Stimulated activated CD8-positive, alpha-beta memory T cell treated with anti-CD3 and anti-CD28 coated beads, Interleukin-12 subunit alpha, Interleukin-12 subunit beta, amount 100 ng/mL, for 4 hours (primary cell): ENCODE data around the gene DCANP1.

Experiments used
- DNase-seq: peaks from one replicate; pipeline ENCODE4 v3.0.0-alpha.2; 2020; ENCODE audit warnings: low read depth

The DCANP1 gene

DNA sequence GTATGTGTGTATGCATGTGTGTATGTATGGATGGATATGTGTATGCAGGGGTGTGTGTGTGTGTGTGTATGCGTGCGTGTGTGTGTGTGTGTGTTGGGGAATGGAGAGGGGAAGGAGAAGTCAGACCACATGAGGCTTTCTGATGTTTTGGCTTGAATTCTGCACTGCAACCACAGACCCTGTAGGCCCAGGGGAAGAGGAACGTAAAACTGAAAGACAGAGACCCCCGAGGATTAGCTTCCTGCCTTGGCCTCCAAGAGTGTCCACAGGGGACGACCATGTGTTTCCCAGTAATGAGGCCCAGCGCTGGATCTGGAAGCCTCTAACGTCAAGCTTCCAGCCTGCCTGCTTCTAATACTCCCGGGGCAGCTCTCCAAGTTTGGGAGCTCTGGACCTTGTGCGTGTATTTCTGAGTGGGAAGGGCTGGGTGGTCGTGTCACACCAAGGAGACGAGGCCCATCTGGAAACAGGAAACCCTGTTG lies 5.8 kb downstream of the DCANP1 start:
- DNase-seq, result no peak

DNA sequence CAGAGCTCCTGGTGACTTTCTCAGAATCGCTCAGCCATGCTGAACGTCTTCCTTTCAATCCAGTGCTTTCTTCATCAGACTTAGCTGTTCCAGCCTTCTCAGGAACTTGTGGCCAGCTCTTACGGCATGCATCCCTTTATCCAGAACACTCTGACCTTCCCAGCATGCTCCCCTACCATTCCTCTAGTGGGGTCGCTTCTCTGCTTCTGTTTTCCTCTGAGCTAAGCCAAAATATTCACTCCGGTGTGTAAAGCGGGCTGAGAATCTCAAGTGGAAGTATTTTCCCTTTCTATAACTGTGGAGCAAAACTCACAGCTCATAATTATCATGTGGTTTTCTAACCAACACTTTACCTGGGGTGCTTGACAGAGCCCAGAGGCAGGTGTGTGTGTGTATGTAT lies 6.2 kb downstream of the DCANP1 start:
- no peak for DNase-seq

DNA sequence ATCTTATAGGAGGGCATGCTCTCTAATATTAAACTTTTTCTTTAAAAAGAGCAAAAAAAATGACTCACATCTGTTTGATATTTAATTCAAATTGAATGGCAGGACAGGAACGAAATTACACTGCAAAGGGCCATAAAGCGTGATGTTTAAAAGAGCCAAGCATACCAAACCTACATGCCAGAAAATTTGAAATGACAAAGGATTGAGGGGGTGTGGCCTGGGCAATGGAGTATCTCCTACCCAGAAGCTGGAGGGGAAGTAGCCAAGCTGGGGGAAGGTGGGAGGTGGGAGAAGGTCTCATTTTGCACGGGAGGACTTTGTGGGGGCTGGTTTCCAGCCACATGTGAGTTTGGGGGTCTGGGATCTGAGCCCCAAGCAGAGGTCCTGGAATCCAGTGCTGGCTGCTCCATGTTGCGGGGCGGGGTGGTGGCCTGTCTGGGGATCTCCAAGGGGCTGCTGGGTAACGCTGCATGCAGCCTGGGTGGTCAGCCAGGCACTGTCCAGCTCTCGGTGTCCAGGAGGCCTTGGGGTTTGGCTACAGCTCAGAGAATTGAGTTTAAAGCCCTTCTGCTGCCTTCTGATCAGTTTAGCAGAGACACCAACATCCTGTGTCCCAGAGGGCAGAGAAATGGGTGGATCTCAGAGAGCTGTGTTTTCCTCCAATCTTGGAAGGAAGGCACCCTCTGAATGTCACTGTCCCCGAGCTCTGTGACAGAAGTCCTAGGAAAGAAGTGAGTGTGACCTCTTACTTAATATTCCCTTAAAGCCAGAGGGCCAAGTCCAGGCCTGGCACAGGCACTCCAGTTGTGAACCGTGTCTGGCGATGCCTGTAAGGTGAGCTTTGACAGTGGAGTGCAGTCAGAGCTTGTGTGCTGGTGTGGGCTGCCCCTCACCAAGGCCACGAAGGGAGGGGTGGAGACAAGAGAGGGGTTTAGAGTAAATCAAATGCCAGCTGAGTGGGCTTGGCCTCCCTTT lies 7.6 kb downstream of the DCANP1 start:
- DNase-seq, result no peak

DNA sequence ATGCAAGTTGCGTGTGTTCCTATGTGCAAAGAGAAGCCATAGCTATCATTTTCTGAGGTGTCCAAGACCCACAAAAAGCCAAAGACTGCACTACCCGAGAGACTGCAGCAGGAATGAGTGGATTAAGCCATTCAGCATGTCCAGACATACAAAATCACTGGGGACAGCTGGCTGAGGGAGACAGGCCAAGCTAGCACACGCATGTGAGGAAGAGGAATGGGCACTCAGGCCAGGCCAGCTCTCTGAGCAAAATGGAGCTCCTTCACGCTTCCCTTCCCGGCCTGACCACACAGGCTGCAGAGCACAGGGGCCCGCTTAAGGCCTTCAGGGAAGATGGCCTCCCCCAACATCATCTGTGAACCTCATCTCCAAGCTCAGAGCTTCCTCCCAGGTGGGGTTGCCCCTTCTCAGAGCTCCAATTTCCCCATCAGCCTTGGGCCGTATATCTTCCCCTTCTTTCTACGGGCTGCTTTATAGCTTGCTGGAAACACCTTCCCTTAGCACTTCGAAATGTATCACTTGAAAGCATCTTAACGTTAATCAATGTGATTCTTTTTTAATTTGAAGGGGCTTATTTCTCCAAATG lies 8.4 kb downstream of the DCANP1 start:
- no peak for DNase-seq

DNA sequence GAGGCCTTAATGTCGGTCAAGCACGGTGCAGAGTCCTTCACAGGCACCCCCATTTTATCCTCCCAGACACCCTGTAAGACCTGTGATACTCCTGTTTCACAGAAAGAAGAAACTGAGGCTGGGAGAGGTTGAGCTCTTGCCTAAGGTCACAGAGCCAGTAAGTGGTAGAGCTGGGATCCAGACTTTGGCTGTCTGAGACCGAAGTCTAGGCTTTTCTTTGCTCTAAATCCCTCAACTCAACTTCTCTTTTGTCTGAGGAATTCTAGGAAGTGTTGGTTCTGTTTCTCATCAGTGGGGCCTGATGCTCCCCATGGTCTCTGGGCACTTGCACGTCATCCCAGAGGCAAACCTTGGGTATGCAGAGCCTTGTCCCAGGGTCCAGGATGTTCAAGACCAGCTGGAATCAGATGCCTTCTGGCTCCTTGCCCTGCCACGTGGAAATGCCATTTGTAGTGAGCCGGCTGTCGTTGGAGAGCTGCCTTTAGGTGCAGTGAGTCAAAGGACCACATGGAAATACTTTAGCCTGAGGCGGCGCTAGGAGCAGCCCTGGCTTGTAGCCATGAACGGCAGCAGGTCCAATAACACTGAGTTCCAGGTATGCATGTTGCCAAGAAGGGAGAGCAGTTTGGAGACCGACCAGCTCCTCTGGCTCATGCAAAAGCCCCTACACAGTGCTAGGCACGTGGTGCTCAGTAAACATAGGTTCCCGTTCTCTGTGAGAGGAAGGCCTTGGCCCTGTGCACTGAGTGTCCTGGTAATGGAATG lies 9.2 kb downstream of the DCANP1 start:
- DNase-seq, result no peak

DNA sequence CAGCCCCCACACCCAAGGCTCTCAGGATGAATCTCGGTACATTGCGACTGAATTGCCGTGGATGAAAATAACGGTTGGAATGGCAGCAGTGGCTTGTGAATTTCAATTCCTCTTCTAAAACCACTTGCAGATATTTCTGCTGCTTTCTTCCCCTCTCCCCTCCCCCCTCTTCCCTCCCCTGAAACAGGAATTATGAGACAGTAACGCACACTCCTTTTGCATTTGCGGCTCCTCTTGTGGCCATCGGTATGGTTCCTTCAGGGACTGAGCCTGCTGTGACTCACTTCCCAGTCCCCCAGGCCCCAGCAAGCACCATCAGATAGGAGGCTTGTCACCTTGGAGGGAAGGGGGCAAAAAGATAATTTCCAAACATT lies 9.7 kb downstream of the DCANP1 start:
- DNase-seq, result no peak

DNA sequence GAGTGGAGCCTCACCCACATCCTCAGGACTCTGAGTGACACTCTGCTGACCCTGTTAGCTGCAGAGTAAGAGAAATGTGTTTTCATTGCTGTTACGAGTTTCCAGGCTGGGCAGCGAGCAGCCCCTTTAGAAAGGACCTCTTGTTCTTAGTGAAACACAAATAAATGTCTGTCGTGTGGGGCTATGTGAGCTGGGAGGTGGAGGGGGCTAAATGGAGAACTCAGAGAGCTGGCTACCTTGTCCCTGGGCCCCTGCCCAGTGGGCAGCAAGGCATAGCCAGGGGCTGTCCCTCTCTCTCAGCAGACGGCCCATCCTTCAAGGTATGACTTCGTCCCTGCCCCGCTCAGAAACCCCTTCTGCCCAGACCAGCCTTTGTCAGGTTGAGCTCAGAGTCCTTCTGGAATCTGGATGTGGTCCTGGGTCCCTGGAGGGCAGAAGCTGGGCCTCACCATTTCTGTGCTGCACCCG lies 10.2 kb downstream of the DCANP1 start:
- DNase-seq, result no peak

DNA sequence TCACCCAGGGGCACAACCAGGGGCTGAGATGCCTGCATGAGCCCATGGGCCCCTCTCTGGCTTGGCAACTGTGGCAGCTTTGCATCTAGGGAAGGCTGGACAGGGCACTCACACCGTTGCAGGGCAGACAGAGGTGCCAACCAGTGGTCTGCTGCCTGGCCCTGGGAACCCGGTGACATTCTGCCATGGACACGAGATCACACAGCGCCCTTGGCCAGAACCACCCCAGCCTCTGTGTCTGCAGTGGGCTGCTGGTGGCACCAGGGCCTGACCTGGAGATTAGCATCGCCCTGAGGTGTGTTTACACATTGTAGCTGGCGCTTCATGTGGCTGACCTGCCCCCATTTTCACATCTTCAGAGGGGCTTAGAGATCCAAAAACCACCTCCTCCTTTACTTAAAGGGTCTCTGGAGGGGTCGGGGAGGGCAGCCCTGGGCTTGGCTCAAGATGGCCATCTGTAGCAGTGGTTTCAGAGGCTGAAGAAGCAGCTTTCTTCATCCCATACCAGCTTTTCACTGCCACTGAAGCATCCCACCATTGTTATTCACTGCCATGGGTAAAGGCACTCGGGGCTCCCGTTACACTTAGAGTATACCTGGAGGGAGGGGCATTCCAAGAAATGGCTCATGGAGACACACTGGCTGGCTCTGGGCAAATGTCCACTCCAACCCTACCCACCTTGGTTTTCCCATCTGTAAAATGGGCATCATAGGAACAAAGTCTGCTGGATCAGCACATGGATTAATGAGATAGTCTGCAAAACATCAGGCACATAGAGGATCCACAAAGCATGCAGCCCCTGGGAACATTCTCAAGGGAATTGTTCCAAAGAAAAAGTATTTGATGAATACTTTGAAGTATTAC lies 11.4 kb downstream of the DCANP1 start:
- DNase-seq, result no peak

DNA sequence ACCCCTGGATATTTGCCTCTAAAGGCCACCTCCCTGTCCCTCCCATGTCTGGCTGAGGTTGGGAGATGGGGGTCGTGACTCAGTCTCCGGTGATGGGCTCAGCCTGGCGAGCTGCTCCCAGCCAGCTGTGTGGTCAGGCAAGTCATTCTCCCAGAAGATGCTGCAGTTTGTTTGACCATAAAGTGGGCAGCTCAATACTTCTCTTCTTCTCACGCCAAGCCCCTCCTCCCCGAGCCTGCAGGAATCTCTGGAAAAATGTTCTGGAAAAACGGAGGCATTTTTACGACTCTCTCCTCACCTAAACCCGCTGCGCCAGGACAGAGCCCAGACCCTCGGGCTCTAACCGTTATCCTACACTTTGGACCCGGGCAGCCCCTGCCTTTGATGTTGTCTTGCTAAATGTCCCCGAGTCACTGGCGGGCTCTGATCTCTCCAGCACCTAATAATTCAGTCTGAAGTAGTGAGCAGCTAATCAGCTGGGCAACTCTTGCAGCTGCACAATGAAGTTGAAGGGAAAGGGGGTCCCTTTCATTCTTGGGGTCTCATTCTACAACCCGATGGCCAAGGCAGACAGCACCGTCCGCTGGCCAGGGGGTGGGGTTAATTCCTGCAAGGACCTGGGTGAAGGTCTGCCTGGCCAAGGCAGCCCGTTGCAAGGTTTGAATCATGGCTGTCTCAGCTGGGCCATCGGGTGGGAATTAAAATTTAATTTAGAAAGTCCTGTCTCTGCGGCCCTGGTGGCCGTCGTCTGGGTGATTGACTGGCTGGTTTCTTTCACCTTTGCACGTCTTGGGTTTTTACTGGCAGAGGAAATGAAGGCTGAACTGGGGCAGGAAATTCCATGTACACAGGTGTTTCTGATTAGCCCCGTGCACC lies 12.3 kb downstream of the DCANP1 start:
- no peak for DNase-seq

DNA sequence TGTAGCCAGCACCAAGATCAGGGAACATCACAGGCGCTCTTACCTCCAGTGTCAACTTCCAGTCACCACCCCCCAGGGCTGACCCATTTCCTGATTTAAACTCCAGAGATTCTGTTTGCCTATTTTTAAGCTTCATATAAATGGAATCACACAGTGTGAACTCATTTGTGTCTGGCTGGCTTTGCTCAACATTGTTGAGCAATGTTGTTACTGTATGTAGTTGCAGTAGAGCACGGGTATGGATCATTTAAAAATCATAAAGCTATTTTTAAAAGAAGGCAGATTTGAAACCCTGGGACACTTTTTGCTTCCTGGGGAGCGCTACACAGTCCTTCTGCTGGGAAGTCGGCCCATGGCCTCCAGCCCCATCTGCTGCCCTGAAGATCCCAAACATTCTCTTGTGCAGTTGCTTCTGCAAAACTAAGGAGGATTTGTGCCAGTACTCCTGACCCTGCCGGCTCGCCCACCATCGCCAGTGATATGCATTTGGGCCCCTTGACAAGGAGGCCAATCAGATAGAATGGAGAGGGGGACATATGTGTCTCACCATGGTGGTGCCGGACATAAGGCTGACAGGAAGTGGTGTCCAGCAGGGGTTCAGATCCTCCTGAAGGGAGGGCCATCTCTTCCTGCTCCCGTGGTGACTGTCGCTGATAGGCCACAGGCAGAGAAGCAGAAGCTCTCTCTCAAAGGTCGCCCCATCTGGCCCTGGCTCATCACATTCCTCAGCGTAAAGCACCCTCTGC lies 13.3 kb downstream of the DCANP1 start:
- DNase-seq, result no peak

DNA sequence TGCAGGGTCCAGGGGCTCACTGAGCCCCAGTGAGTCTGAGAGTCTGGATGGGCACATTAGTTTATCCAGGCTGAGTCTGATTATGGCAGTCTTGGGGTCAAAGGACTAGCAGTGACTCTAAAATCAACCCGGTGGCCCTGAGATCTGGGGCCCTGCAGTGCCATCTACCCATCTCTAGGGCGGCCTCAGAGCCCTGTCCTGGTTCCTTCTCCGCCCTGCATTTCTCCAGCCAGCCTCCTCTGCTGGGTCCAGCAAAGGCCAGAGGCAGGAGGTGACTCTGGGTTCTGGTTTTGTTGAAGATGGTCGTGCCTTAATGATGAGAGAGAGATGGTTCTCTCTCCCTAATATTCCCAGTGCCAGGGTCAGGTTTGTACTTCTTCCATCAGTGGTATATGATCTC lies 15.0 kb downstream of the DCANP1 start:
- DNase-seq, result no peak

DNA sequence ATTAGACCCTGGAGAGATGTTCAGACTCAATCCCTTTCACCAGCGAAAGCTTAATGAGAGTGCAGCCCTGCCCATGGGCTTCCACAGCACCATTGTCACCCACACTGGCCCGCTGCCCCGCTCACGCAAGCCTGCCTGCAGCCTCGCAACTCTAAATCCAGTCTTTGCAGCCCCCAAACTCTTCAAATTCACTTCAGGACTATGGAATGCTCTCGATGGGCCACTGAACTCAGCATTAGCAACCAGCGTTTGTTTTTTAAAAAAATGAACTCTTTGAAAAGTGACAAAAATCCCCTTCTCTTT lies 17.1 kb downstream of the DCANP1 start:
- no peak for DNase-seq

DNA sequence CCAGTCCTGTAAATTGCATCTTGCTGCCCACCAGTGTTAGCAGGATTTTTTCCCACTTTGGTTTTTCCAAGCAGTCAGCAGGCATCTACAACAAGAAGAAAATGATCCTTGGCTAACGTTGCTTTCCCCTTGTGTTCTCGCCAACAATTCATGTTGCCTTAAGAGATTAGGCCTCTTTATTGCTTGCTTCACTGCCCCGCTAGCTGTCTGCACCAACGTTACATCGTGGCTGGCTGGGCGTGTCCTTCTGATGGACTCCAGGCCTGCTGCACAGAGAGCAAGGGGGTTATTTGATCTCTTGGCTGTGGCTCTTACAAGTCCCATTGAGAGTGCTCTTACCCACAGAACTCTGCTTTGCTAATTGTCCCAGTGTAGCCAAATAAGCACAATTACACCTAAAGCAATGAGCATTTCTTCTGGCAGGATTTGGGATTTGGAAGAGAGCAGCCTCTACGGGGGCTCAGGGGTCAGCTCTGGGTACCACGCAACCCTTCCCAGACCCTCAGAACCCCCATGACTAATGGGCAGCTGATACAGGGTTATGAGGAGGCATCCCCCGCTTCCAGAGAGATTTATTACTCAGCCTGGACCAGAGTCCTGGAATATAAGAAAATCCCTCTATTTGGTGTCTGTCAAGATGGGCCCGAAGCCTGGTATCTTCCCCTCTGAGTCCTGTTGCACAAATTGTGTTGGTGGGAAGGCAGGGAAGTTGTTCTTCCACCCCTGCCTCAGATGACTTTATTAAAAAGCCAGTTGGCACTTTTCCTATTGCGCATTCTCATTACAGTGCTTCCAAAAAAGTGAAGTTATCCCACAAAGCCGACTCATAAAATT lies 17.6 kb downstream of the DCANP1 start:
- DNase-seq, result no peak

DNA sequence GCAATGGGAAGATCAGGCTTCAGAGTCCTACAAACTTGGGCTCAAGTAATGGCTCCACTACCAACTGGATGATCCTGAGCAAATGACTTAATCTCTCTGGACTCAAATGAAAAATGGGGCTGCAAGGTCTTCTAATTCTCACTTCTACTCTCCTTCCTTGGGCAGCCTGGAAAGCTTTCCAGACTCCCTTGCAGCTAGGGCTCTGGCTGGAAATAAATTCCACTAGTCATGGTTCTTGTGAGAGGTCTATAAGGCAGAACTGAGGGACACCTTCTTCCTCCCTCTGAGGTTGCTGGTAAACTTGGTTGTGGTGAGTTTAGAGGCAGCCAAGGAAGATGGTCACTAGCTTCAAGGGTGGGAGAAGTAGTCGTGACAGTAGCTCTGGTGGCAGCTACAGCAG lies 18.6 kb downstream of the DCANP1 start:
- no peak for DNase-seq

DNA sequence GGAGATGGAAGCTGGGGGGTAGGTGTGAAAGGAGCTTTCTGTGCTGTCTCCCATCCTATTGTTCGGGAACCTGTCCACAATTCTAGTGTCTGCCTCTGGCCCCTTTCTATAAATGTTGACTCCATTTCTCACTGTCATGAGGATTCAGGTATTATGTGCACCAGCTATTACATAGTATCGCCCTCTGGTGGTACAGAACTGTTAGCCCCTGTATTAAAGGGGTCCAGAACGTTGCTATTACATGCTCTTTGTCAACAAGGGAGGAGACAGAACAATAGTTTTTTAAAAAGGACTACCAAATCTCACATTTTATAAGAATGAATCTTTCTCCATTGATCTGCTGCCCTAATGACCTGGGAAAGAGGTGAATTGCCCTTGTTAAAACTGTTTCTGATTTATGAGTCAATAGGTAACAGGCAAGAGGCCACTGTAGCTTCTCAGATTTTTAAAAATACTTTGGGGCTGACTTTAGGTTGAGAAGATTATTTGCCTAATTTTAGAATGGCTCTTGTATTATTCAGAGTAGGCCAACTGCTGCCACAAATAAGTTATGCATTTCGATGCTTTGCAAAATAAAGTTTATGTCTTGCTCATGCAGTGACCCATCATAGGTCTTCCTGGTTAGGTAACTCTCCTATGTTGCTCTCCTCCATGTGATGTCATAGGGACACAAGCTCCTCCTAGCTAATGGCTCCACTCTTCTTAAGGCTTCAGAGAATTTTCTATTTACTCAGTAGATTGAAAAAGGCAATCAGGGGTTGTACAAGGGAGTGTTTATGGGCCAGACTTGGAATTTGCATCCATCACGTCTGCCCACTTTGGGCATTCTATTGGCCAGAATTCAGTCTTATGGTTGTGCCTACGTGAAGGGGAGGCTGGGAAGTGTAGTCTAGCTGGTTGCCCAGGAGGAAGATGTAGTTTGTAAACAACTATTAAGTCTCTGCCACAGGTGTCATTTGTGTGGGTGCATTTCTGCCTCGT lies 20.8 kb downstream of the DCANP1 start:
- no peak for DNase-seq

DNA sequence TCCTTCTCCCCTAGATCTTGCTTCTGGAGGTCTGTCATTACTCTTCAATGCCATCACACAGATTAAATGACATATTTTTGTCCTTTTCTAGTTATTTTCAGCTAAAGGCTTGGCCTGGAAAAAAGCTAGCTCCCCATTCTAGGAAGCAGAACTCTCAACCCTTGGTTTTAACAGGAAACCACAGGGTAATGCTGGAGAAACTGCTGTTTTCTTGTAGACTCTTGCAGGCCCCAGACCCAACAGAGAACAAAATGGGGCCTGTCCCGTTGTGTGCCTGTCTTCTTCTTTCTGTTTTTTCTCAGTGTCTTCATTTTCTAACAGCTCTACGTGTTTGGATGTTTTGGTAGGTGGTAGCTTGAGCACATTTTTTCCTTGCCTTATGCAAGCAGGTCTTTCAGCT lies 21.5 kb downstream of the DCANP1 start:
- no peak for DNase-seq

DNA sequence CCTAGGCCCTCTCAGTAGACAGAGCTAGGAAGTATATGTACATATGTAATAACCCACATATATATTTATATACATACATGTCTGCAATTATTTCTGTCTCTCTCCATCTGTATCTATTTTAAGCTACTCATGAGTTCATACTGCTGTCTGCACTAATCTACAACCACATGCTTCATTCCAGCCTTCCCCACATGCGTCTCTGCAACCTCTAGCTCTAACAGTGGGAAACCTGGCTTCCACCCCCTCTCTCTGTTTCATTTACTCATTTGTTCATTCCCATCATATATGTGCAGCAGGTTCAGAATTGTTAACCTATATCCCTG lies 23.3 kb downstream of the DCANP1 start:
- DNase-seq, result no peak
